Measurements from ENCODE around the gene ARHGDIA. TPM values are rescaled to one million over a fixed set of nuclear protein-coding genes. Genes with fewer than 3 reads are reported as not detected.
"Not testable (repeated sequence)": the region's sequence is repeated elsewhere in the genome, so short reads cannot be mapped to it uniquely, and the experiment has no call there.

ARHGDIA gene
- polyA plus RNA-seq, 10 donors, result 128 to 225 (median 163) TPM

GRCh38 chr17:81845361-81845760, 25.8 kb downstream of the ARHGDIA start:
- DNase-seq, result no peak

- no peak for DNase-seq
Observed at GRCh38 chr17:81844887-81845286, 26.2 kb downstream of the ARHGDIA start.

- no peak for DNase-seq
Observed at GRCh38 chr17:81844327-81844851, 26.7 kb downstream of the ARHGDIA start.

GRCh38 chr17:81843713-81844326, 27.3 kb downstream of the ARHGDIA start:
- no peak for DNase-seq

- DNase-seq, result no peak
Observed at GRCh38 chr17:81842725-81843504, 28.2 kb downstream of the ARHGDIA start.

GRCh38 chr17:81842378-81842724, 28.8 kb downstream of the ARHGDIA start:
- DNase-seq, result no peak

- DNase-seq, result no peak
Observed at GRCh38 chr17:81841866-81842265, 29.3 kb downstream of the ARHGDIA start.

- peak in 1 of 3 donors; percentile 51 for DNase-seq
Observed at GRCh38 chr17:81840826-81841778, 30.0 kb downstream of the ARHGDIA start.

GRCh38 chr17:81840059-81840458, 31.1 kb downstream of the ARHGDIA start:
- not testable (repeated sequence) for DNase-seq

- DNase-seq, result no peak
Observed at GRCh38 chr17:81839301-81839700, 31.8 kb downstream of the ARHGDIA start.

- DNase-seq, result no peak
Observed at GRCh38 chr17:81838753-81839255, 32.3 kb downstream of the ARHGDIA start.

- DNase-seq, result no peak
Observed at GRCh38 chr17:81837641-81838040, 33.5 kb downstream of the ARHGDIA start.

GRCh38 chr17:81834831-81835267, 36.3 kb downstream of the ARHGDIA start, which contains the start of gene PPP1R27:
Gene PPP1R27 (minus strand): TSS chr17:81835050. CDS start chr17:81834953, 97 bp downstream.
- DNase-seq, result no peak

GRCh38 chr17:81833921-81834830, 37.0 kb downstream of the ARHGDIA start:
- no peak for DNase-seq

GRCh38 chr17:81833160-81833920, 37.8 kb downstream of the ARHGDIA start, which contains the start of gene MCRIP1:
Gene MCRIP1 (minus strand): TSS chr17:81833291. CDS start chr17:81824506, 8,785 bp downstream.
- DNase-seq, result peak; percentile 94 to 97 (median 96)

GRCh38 chr17:81832608-81833159, 38.5 kb downstream of the ARHGDIA start:
- peak in 2 of 3 donors; percentile 24 to 64 for DNase-seq

- peak in 1 of 3 donors; percentile 49 for DNase-seq
Observed at GRCh38 chr17:81831957-81832607, 39.1 kb downstream of the ARHGDIA start.

GRCh38 chr17:81831563-81831956, 39.6 kb downstream of the ARHGDIA start:
- DNase-seq, result no peak

GRCh38 chr17:81829858-81830257, 41.3 kb downstream of the ARHGDIA start:
- no peak for DNase-seq
